Osteocyte (in vitro differentiated cells): Measurements from ENCODE around the gene GFOD2. TPM values are rescaled to one million over a fixed set of nuclear protein-coding genes. Genes with fewer than 3 reads are reported as not detected.

Source experiments
- DNase-seq: peaks from one replicate; pipeline ENCODE4 v3.0.0; 2021; ENCODE audit warnings: mixed read lengths; ENCODE audit not compliant: unreplicated experiment; ENCODE audit errors: extremely low spot score
- H3K27ac Mint-ChIP-seq: one replicate; pipeline ENCODE4 v1.8.0; 2021; ENCODE audit warnings: mild to moderate bottlenecking, mixed read lengths; ENCODE audit not compliant: unreplicated experiment
- H3K27me3 Mint-ChIP-seq: one replicate; pipeline ENCODE4 v1.8.0; 2021; ENCODE audit warnings: mixed read lengths; ENCODE audit not compliant: unreplicated experiment
- H3K36me3 Mint-ChIP-seq: one replicate; pipeline ENCODE4 v1.8.0; 2021; ENCODE audit warnings: mixed read lengths; ENCODE audit not compliant: unreplicated experiment
- H3K4me1 Mint-ChIP-seq: one replicate; pipeline ENCODE4 v1.8.0; 2021; ENCODE audit warnings: mixed read lengths; ENCODE audit not compliant: unreplicated experiment
- H3K4me3 Mint-ChIP-seq: one replicate; pipeline ENCODE4 v1.8.0; 2021; ENCODE audit warnings: mild to moderate bottlenecking, moderate library complexity, mixed read lengths; ENCODE audit not compliant: unreplicated experiment
- H3K9me3 Mint-ChIP-seq: one replicate; pipeline ENCODE4 v1.8.0; 2021; ENCODE audit warnings: mixed read lengths; ENCODE audit not compliant: unreplicated experiment
- CTCF ChIP-seq: fragments of 200-600 bp; sonication (generic); IDR thresholded peaks from 2 replicates; pipeline ENCODE4 v1.5.0; 2021; ENCODE audit warnings: antibody characterized with exemption, mild to moderate bottlenecking, moderate library complexity
- total RNA-seq: library from RNA; stranded (reverse); gene quantifications from 2 replicates; pipeline ENCODE4 v1.2.1, GENCODE V29; 2021

Gene GFOD2
- total RNA-seq, 1 donor from 2014 or later, result 22.2 TPM

DNA sequence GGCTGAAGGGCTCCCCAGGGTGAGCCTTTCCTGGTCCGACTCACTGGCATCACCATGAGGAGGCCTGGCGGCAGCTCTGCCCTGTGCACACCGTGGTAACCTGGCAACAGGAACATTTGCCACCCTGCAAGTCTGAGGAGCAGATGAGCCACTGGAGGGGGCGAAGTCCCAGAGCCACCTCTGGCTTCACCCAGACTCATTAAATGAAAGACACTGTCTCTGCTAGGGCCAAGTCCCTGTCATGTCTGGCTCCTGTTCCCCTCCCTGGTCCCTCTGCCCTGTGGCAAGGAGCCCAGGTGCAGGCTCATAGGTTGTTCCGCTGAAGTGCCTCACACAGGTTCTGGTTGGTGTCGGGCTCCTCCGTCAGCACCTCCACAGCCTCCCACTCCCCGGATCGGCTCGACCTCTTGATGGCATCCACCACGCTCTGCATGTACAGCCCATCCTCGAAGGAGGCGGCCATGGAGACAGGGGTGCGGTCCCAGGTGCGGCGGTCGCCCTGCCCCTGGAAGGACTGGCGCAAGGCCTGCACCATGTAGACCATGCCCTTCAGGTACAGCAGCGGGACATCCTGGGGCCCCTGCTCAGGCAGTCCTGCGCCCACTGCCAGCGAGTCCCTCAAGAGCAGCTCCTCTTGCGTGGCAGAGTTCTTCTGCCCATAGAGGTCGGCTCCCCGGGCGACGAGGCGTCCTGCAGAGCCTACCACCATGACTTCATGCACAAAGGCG lies 44.1 kb downstream of the GFOD2 start:
- Mint-ChIP-seq H3K4me3 (no peak overlapping the region), H3K27me3 (no peaks in the 10 kb centered on the region), H3K9me3 (no peaks in the 10 kb centered on the region), H3K36me3 (no peaks in the 10 kb centered on the region), H3K27ac (peak overlapping the region; percentile 78), H3K4me1 (peaks cover 20% of the 10 kb centered on the region)
- no peak for TF ChIP-seq CTCF
- no peak for DNase-seq

GRCh38 chr16:67673712-67674580 lies 45.2 kb downstream of the GFOD2 start:
- no peak for TF ChIP-seq CTCF
- peak overlapping the region; percentile 80 for H3K27ac Mint-ChIP-seq
- no peaks in the 10 kb centered on the region for H3K27me3 Mint-ChIP-seq
- H3K36me3 Mint-ChIP-seq, result no peaks in the 10 kb centered on the region
- peaks cover 20% of the 10 kb centered on the region for H3K4me1 Mint-ChIP-seq
- DNase-seq, result no peak
- H3K9me3 Mint-ChIP-seq, result no peaks in the 10 kb centered on the region
- no peak overlapping the region for H3K4me3 Mint-ChIP-seq

DNA sequence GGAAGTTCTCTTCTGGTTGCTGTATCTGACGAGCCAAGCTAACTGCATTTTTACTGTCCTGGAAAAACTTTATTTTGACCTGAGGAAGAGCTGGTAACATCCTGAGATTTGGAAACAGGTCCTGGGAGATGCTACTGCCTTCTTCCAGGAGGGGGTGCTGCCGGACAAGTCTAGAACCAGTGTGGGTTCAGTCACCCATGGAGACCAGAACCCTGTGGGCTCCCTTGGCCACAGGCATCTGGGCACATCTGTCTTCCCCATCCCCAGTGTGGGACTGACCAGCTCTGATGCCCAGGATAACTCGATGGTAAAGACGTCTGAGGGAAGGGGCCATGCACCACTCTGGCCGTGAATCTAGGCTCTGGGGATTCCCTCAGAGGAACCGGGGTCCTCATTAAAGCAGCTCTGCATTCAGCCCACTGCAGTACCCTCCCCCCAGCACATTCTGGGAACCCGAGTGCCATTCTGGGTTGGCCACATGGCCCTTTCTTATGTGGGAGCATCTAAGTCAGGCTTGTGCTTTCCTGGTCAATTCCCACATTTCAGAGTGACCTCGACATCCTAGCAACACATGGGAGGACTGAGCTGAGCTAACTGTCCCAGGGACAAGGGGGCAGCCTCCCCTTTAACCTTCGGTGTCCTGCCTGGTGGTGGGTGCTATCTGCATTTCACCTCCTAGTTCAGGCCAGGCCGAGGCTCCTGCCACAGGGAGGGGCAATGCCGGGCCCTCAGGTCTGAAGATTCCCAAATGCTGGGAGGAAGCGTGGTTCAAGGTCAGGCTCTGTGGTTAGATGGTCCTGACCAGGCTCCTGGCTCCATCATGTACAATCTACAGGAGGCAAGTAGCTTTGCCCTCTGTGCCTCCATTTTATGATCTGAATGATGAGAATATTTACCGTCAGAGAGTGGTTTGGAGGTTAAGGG lies 46.1 kb downstream of the GFOD2 start:
- DNase-seq, result no peak
- Mint-ChIP-seq H3K9me3 (no peaks in the 10 kb centered on the region), H3K27ac (peak overlapping the region; percentile 80), H3K4me3 (no peak overlapping the region), H3K4me1 (peaks cover 21% of the 10 kb centered on the region), H3K36me3 (no peaks in the 10 kb centered on the region), H3K27me3 (no peaks in the 10 kb centered on the region)
- peak; percentile 69 for TF ChIP-seq CTCF

GRCh38 chr16:67672306-67672705 lies 46.8 kb downstream of the GFOD2 start:
- H3K27me3 Mint-ChIP-seq, result no peaks in the 10 kb centered on the region
- no peak overlapping the region for H3K27ac Mint-ChIP-seq
- H3K4me3 Mint-ChIP-seq, result no peak overlapping the region
- TF ChIP-seq CTCF, result no peak
- H3K4me1 Mint-ChIP-seq, result peaks cover 27% of the 10 kb centered on the region
- H3K9me3 Mint-ChIP-seq, result no peaks in the 10 kb centered on the region
- H3K36me3 Mint-ChIP-seq, result no peaks in the 10 kb centered on the region
- DNase-seq, result no peak
